ENCODE measurements around the gene LTO1. TPM values are rescaled to one million over a fixed set of nuclear protein-coding genes. Genes with fewer than 3 reads are reported as not detected.

The LTO1 gene
- polyA plus RNA-seq, 1 of the 3 experiments (the other 2 are of a cell fraction) = 30.8 TPM

DNA sequence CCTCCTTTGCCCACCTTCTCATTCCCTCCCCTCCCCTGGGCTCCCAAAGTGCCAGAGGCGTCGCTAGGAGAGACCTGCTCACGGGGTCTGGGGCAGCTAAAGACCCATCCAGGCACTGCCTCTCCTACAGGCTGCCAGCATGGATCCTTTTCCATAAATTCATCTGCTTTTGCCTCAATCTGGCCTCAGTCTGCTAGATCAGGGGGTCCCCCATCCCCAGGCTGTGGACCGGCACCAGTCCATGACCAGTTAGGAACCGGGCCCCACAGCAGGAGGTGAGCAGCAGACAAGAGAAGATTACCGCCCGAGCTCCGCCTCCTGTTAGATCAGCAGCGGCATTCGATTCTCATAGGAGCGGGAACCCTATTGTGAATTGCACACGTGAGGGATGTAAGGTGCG is 12.3 kb downstream of the LTO1 start:
- Histone ChIP-seq H3K36me3 (replicated peaks in 1 of 2; ENCODE audit: control insufficient read depth in 1 of 2, insufficient read depth in 2 of 2, low read length in 1 of 2) (peaks cover 7 to 37% of the 10 kb centered on the region in 2 experiments), H3K9me2 (no peaks in the 10 kb centered on the region), H2AFZ (ENCODE audit: low read depth) (no peak overlapping the region), H3K27ac (ENCODE audit: low read depth in 2 of 2, low read length in 1 of 2) (no peak overlapping the region), H3K4me3 (ENCODE audit: low read depth in 2 of 2, low read length in 1 of 2) (no peak overlapping the region), H3F3A (replicated peaks; ENCODE audit: insufficient read depth) (peaks cover 5% of the 10 kb centered on the region), H3K4me2 (no peak overlapping the region), H3K27me3 (ENCODE audit: insufficient read depth) (no peaks in the 10 kb centered on the region), H3K9ac (no peak overlapping the region), H4K20me1 (ENCODE audit: insufficient read depth) (no peaks in the 10 kb centered on the region), H3K79me2 (ENCODE audit: insufficient read depth) (peaks cover 5% of the 10 kb centered on the region; the same call in 1 of the 2 replicates), H3K9me3 (no peaks in the 10 kb centered on the region), H3K4me1 (ENCODE audit: control insufficient read depth in 1 of 2, insufficient read depth in 2 of 2, low read depth in 1 of 2, low read length in 1 of 2) (no peaks in the 10 kb centered on the region)
- ChIA-PET CTCF (interaction anchor here (0.9 to 8.9 kb wide), 3 partner anchors 20 to 561 kb away, joined by 3 to 84 read pairs (median 11); no protein-coding TSS in a partner anchor), POLR2A (no interaction called here)
- peak; percentile 19 for DNase-seq
- WGBS (ENCODE audit: low lambda C conversion rate) = 96% methylated on average over 13 of the region's 13 CpGs
- TF ChIP-seq TCF12 (IDR thresholded peaks at IDR 0.05) (no peak), GATA2 (CRISPR knock-in tag; IDR thresholded peaks at IDR 0.05) (no peak), CHD2 (IDR thresholded peaks at IDR 0.05; ENCODE audit: low read length, partially characterized antibody) (no peak), YY1 (IDR thresholded peaks at IDR 0.05; ENCODE audit: low read depth) (no peak), SMC3 (IDR thresholded peaks at IDR 0.05; ENCODE audit: low read depth, low read length) (no peak), MEF2A (IDR thresholded peaks at IDR 0.05; ENCODE audit: borderline replicate concordance, low read depth) (no peak), MXI1 (IDR thresholded peaks at IDR 0.05; ENCODE audit: low read depth, low read length) (no peak), SIN3A (IDR thresholded peaks at IDR 0.05; ENCODE audit: borderline replicate concordance, low read depth, low read length) (no peak), TAF1 (IDR thresholded peaks at IDR 0.05; ENCODE audit: borderline replicate concordance, low read depth, low read length) (no peak), RFX5 (IDR thresholded peaks at IDR 0.05; ENCODE audit: low read length) (no peak)
- TF ChIP-seq, protein P1, sequence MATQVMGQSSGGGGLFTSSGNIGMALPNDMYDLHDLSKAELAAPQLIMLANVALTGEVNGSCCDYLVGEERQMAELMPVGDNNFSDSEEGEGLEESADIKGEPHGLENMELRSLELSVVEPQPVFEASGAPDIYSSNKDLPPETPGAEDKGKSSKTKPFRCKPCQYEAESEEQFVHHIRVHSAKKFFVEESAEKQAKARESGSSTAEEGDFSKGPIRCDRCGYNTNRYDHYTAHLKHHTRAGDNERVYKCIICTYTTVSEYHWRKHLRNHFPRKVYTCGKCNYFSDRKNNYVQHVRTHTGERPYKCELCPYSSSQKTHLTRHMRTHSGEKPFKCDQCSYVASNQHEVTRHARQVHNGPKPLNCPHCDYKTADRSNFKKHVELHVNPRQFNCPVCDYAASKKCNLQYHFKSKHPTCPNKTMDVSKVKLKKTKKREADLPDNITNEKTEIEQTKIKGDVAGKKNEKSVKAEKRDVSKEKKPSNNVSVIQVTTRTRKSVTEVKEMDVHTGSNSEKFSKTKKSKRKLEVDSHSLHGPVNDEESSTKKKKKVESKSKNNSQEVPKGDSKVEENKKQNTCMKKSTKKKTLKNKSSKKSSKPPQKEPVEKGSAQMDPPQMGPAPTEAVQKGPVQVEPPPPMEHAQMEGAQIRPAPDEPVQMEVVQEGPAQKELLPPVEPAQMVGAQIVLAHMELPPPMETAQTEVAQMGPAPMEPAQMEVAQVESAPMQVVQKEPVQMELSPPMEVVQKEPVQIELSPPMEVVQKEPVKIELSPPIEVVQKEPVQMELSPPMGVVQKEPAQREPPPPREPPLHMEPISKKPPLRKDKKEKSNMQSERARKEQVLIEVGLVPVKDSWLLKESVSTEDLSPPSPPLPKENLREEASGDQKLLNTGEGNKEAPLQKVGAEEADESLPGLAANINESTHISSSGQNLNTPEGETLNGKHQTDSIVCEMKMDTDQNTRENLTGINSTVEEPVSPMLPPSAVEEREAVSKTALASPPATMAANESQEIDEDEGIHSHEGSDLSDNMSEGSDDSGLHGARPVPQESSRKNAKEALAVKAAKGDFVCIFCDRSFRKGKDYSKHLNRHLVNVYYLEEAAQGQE (IDR thresholded peaks at IDR 0.05; ENCODE audit: low read depth, low read length) = no peak
- TF ChIP-seq, protein P2, sequence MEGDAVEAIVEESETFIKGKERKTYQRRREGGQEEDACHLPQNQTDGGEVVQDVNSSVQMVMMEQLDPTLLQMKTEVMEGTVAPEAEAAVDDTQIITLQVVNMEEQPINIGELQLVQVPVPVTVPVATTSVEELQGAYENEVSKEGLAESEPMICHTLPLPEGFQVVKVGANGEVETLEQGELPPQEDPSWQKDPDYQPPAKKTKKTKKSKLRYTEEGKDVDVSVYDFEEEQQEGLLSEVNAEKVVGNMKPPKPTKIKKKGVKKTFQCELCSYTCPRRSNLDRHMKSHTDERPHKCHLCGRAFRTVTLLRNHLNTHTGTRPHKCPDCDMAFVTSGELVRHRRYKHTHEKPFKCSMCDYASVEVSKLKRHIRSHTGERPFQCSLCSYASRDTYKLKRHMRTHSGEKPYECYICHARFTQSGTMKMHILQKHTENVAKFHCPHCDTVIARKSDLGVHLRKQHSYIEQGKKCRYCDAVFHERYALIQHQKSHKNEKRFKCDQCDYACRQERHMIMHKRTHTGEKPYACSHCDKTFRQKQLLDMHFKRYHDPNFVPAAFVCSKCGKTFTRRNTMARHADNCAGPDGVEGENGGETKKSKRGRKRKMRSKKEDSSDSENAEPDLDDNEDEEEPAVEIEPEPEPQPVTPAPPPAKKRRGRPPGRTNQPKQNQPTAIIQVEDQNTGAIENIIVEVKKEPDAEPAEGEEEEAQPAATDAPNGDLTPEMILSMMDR (IDR thresholded peaks at IDR 0.05) = no peak
